Endothelial cell of umbilical vein (primary cell): Measurements from ENCODE around the gene RFLNA. TPM values are rescaled to one million over a fixed set of nuclear protein-coding genes. Genes with fewer than 3 reads are reported as not detected.

Experiments
- BruUV-seq: library from RNA; stranded (reverse); fragments of 400-500 nt; replicated peaks from 2 replicates; lab custom pipeline; 2021; lab: Mats Ljungman, UMichigan
- CTCF ChIA-PET: fragments of 300-600, 350-600 bp; sonication (Branson Sonifier 250); formaldehyde crosslinking; loops from one replicate; lab custom pipeline; 2021; ENCODE audit warnings: antibody characterized with exemption, inconsistent platforms; lab: Charles Lee
- POLR2A ChIA-PET: fragments of 300-600, 350-600 bp; sonication (Branson Sonifier 250); formaldehyde crosslinking; loops from one replicate; lab custom pipeline; 2021; ENCODE audit warnings: antibody characterized with exemption, inconsistent platforms; lab: Charles Lee
- DNase-seq: peaks from one replicate; pipeline ENCODE4 v3.0.0-alpha.2; 2011; ENCODE audit warnings: low read depth, low spot score
- FAIRE-seq: peaks from 2 replicates; lab custom pipeline; 2011; peaks lifted over from hg19 to GRCh38; lab: Jason Lieb, UNC
- H2AFZ ChIP-seq: 2 replicates; pipeline ENCODE4 v1.6.0; 2012; ENCODE audit warnings: low read depth, low read length, control low read depth, inconsistent platforms
- H3K27ac ChIP-seq: 2 replicates; pipeline ENCODE4 v1.5.1; 2011; ENCODE audit warnings: low read depth, mild to moderate bottlenecking, control low read depth, low read length, moderate library complexity; ENCODE audit not compliant: insufficient read depth
- H3K27me3 ChIP-seq, 2 experiments: 2 replicates each; pipeline versions ENCODE4 v1.6.0 to v1.6.1; 2011; ENCODE audit warnings: low read length in 2 of 2, mixed read lengths in 1 of 2; ENCODE audit not compliant: control insufficient read depth in 2 of 2, insufficient read depth in 2 of 2
- H3K36me3 ChIP-seq, 2 experiments: 2 replicates in 1 of 2; 3 replicates in 1 of 2; pipeline ENCODE4 v1.5.1; 2011; ENCODE audit warnings: low read length in 2 of 2, mild to moderate bottlenecking in 1 of 2, moderate library complexity in 1 of 2; ENCODE audit not compliant: control insufficient read depth in 2 of 2, insufficient read depth in 2 of 2; ENCODE audit errors: extremely low read depth in 1 of 2
- H3K4me1 ChIP-seq: 3 replicates; pipeline ENCODE4 v1.5.1; 2011; ENCODE audit warnings: mild to moderate bottlenecking, low read length; ENCODE audit not compliant: control insufficient read depth, insufficient read depth; ENCODE audit errors: extremely low read depth
- H3K4me2 ChIP-seq: 2 replicates; pipeline ENCODE4 v1.6.1; 2011; ENCODE audit warnings: low read length, control low read depth, mixed read lengths; ENCODE audit not compliant: insufficient read depth
- H3K4me3 ChIP-seq, 3 experiments: fragments of 200-600 bp in 1 of 3; sonication (generic), shearing (Covaris generic) in 1 of 3; replicated peaks in 1 of 3; 2 replicates each; pipeline ENCODE4 v1.5.1; 2011 to 2016; ENCODE audit warnings: control low read depth in 3 of 3, low read length in 3 of 3, mild to moderate bottlenecking in 2 of 3, inconsistent platforms in 1 of 3, low read depth in 1 of 3, moderate library complexity in 1 of 3; ENCODE audit not compliant: insufficient read depth in 1 of 3
- H3K79me2 ChIP-seq: 2 replicates; pipeline ENCODE4 v1.6.0; 2012; ENCODE audit warnings: low read length, inconsistent platforms; ENCODE audit not compliant: control insufficient read depth, insufficient read depth
- H3K9ac ChIP-seq: replicated peaks from 2 replicates; pipeline ENCODE3; 2011; ENCODE audit warnings: low read length, control low read depth; ENCODE audit not compliant: insufficient read depth; ENCODE audit errors: extremely low read depth
- H3K9me1 ChIP-seq: replicated peaks from 3 replicates; pipeline ENCODE4 v1.6.0; 2011; ENCODE audit warnings: mild to moderate bottlenecking, low read length; ENCODE audit not compliant: control insufficient read depth, insufficient read depth; ENCODE audit errors: extremely low read depth
- H3K9me3 ChIP-seq: replicated peaks from 2 replicates; pipeline ENCODE4 v1.5.1; 2012; ENCODE audit warnings: low read length, inconsistent platforms; ENCODE audit not compliant: control insufficient read depth, insufficient read depth
- H4K20me1 ChIP-seq: replicated peaks from 2 replicates; pipeline ENCODE3; 2011; ENCODE audit warnings: mild to moderate bottlenecking, low read length; ENCODE audit not compliant: control insufficient read depth, insufficient read depth; ENCODE audit errors: extremely low read depth
- CTCF ChIP-seq, 2 donors: IDR thresholded peaks; 1 replicate in 1 of 2; 2 replicates in 1 of 2; pipeline ENCODE4 v1.5.1; 2011; ENCODE audit warnings: low read length in 2 of 2, mild to moderate bottlenecking in 2 of 2, moderate library complexity in 2 of 2, control low read depth in 1 of 2, inconsistent platforms in 1 of 2, low read depth in 1 of 2; ENCODE audit not compliant: insufficient read depth in 1 of 2; ENCODE audit errors: extremely low read depth in 1 of 2
- EZH2 ChIP-seq: IDR thresholded peaks from 2 replicates; pipeline ENCODE4 v1.6.1; 2012; ENCODE audit warnings: borderline replicate concordance, low read depth, mild to moderate bottlenecking, moderate library complexity, low read length, inconsistent platforms; ENCODE audit not compliant: severe bottlenecking
- FOS ChIP-seq: IDR thresholded peaks from 2 replicates; pipeline ENCODE4 v1.6.1; 2011; ENCODE audit warnings: mild to moderate bottlenecking, low read length, moderate library complexity, borderline replicate concordance; ENCODE audit not compliant: insufficient read depth
- GATA2 ChIP-seq: IDR thresholded peaks from 2 replicates; pipeline ENCODE4 v1.7.0; 2011; ENCODE audit warnings: low read depth, mild to moderate bottlenecking, moderate library complexity, mixed read lengths, low read length; ENCODE audit not compliant: insufficient read length, insufficient read depth
- JUN ChIP-seq: IDR thresholded peaks from 2 replicates; pipeline ENCODE4 v1.6.1; 2011; ENCODE audit warnings: borderline replicate concordance, low read depth; ENCODE audit not compliant: insufficient read length, insufficient read depth
- MYC ChIP-seq: IDR thresholded peaks from one replicate; pipeline ENCODE4 v1.6.1; 2011; ENCODE audit warnings: mild to moderate bottlenecking, low read depth, low read length
- POLR2A ChIP-seq: IDR thresholded peaks from 2 replicates; pipeline ENCODE4 v1.6.1; 2012; ENCODE audit warnings: low read depth, mild to moderate bottlenecking, control low read depth, low read length
- POLR2AphosphoS5 ChIP-seq: IDR thresholded peaks from 2 replicates; pipeline ENCODE4 v1.6.1; 2012; ENCODE audit warnings: low read depth, mild to moderate bottlenecking, control low read depth, low read length, moderate library complexity; ENCODE audit not compliant: insufficient read depth
- dilution Hi-C: fragments of 300-500 bp; cut with MboI; formaldehyde crosslinking; loops from one replicate; pipeline ENCODE4 v1.15.0; 2019; ENCODE audit warnings: low sequenced_read_pairs; ENCODE audit not compliant: extremely low pct_ligation_motif_present
- intact Hi-C: fragments of 100-400 bp; cut with micrococcal nuclease; formaldehyde crosslinking; loops from one replicate; pipeline ENCODE4 v1.10.0; 2022
- polyA plus RNA-seq, 4 experiments: library from polyadenylated mRNA; depleted of rRNA in 3 of 4; stranded (reverse) in 3 of 4; unstranded in 1 of 4; fragments of >200 nt; gene quantifications; 2 replicates each; pipeline versions ENCODE4 v1.2.1 to v1.2.3, GENCODE V29; 2011 to 2012; ENCODE audit warnings: missing spikeins in 1 of 4
- total RNA-seq: library from RNA; stranded (reverse); gene quantifications from 2 replicates; pipeline ENCODE4 v1.2.3, GENCODE V29; 2021
- TF ChIP-seq, protein P1 (sequence below): IDR thresholded peaks from 2 replicates; pipeline ENCODE4 v1.6.1; 2011; ENCODE audit not compliant: insufficient read depth, insufficient read length

Gene RFLNA
- total and polyA plus RNA-seq, 2 donors (not counting 3 experiments of a cell fraction or from before 2014, with no cell fraction given): 19.7 to 24.5 TPM

- no peak overlapping the region for H3K4me3 ChIP-seq
- dilution Hi-C loops: no loop called here
- no TSS peak for BruUV-seq
- H3K9ac ChIP-seq: no peak overlapping the region
- H3K9me1 ChIP-seq: no peaks in the 10 kb centered on the region
- no peak overlapping the region for H2AFZ ChIP-seq
- H4K20me1 ChIP-seq: no peaks in the 10 kb centered on the region
- TF ChIP-seq CTCF (IDR thresholded peaks at IDR 0.05; ENCODE audit: extremely low read depth in 1 of 2, insufficient read depth in 1 of 2, low read depth in 1 of 2, low read length in 2 of 2): no peak
- TF ChIP-seq POLR2AphosphoS5: no peak
- TF ChIP-seq EZH2: no peak
- TF ChIP-seq POLR2A: no peak
- no peak for TF ChIP-seq GATA2
- no peak for TF ChIP-seq FOS
- TF ChIP-seq JUN: no peak
- TF ChIP-seq MYC: no peak
- TF ChIP-seq, protein P1, sequence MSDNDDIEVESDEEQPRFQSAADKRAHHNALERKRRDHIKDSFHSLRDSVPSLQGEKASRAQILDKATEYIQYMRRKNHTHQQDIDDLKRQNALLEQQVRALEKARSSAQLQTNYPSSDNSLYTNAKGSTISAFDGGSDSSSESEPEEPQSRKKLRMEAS: no peak
- H3K27ac ChIP-seq: no peak overlapping the region
- DNase-seq (no peak), FAIRE-seq (no peak)
- H3K36me3 ChIP-seq: no peaks in the 10 kb centered on the region
- H3K79me2 ChIP-seq: no peaks in the 10 kb centered on the region
- POLR2A ChIA-PET: no interaction called here
- CTCF ChIA-PET: interaction anchor here (0.9 kb wide), 1 partner anchor 195 kb away, joined by 5 read pairs; no protein-coding TSS in a partner anchor
- peaks cover 0 to 8% of the 10 kb centered on the region in 2 experiments for H3K27me3 ChIP-seq
- no peaks in the 10 kb centered on the region for H3K4me1 ChIP-seq
- intact Hi-C loops: no loop called here
- no peak overlapping the region for H3K4me2 ChIP-seq
- no peaks in the 10 kb centered on the region for H3K9me3 ChIP-seq
These were observed 45.7 kb upstream of the RFLNA start for GRCh38 chr12:124248941-124249825.
